ENCODE data around the gene BAIAP2L1.

BAIAP2L1 gene

DNA sequence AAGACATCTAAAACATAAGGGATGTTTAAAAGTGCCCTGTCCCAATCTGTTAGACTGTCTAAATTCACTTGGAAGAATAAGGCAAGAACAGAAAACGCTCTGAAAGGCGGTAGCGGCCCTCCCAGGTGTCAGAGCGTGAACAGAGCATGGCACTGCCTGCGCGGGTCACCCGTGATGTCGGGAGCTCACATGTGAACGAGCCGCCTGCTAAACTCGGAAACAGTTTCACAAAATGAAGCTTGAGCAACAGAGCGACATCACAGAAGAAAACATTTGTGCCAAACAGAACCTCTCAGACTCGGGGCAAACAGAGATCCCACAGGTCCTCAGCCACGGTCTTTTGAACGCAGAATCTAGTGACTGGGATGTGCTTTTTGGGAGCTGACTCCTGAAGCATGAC, 106.6 kb downstream of the BAIAP2L1 start:
- no peak overlapping the region for H3K4me3 ChIP-seq (ENCODE audit: low read depth, low read length)
- no peak for DNase-seq (ENCODE audit: low read depth)

DNA sequence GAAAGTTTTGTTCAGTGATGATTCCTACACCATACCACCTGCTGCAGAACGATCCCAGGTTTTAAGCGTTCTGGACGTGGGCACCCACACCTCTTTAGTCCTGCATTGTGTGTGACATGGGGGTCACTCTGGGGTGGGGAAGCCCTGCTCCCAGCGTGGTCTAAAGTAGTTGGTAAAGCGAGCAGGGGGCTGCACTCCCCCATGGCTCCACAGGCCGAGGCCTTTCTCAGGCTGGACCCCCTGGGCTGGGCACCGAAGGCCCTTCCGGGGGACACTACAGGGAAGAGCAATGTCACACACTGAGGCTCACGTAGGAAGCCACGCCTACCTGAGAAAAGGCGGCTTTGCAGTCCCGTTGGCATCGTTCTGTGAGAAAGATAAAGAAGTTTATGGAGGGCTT, 107.1 kb downstream of the BAIAP2L1 start:
- TF ChIP-seq, protein P1, sequence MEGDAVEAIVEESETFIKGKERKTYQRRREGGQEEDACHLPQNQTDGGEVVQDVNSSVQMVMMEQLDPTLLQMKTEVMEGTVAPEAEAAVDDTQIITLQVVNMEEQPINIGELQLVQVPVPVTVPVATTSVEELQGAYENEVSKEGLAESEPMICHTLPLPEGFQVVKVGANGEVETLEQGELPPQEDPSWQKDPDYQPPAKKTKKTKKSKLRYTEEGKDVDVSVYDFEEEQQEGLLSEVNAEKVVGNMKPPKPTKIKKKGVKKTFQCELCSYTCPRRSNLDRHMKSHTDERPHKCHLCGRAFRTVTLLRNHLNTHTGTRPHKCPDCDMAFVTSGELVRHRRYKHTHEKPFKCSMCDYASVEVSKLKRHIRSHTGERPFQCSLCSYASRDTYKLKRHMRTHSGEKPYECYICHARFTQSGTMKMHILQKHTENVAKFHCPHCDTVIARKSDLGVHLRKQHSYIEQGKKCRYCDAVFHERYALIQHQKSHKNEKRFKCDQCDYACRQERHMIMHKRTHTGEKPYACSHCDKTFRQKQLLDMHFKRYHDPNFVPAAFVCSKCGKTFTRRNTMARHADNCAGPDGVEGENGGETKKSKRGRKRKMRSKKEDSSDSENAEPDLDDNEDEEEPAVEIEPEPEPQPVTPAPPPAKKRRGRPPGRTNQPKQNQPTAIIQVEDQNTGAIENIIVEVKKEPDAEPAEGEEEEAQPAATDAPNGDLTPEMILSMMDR (IDR thresholded peaks at IDR 0.05; ENCODE audit: insufficient read depth, low read depth, low read length, missing control alignments): no peak

More for the DNA sequence above, 106.6 kb downstream of the BAIAP2L1 start:
- TF ChIP-seq, protein P1 (IDR thresholded peaks at IDR 0.05; ENCODE audit: insufficient read depth, low read depth, low read length, missing control alignments): no peak

DNA sequence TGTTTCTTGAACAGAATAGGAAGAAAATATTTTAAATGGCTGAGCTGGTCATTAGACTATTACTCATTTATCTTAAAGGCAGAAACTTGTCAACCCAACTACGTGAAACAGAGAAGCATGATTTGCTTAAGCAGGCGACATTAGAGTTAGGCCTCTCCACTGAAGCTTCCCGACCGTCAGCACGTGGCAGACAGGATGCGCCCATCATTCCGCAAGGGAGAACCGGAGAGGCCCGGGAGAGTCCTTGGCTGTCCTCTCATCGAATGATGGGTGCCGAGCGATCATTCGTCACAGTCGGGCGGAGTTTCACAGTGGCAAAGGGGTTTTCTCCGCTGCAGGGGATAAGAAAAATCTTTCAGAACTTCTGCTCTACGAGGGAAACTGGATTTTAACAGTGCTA, 107.6 kb downstream of the BAIAP2L1 start:
- no peak for DNase-seq (ENCODE audit: low read depth)
- TF ChIP-seq, protein P1 (IDR thresholded peaks at IDR 0.05; ENCODE audit: insufficient read depth, low read depth, low read length, missing control alignments): no peak
- no peak overlapping the region for H3K4me3 ChIP-seq (ENCODE audit: low read depth, low read length)

More for the DNA sequence above, 107.1 kb downstream of the BAIAP2L1 start:
- no peak overlapping the region for H3K4me3 ChIP-seq (ENCODE audit: low read depth, low read length)
- DNase-seq (ENCODE audit: low read depth): no peak

DNA sequence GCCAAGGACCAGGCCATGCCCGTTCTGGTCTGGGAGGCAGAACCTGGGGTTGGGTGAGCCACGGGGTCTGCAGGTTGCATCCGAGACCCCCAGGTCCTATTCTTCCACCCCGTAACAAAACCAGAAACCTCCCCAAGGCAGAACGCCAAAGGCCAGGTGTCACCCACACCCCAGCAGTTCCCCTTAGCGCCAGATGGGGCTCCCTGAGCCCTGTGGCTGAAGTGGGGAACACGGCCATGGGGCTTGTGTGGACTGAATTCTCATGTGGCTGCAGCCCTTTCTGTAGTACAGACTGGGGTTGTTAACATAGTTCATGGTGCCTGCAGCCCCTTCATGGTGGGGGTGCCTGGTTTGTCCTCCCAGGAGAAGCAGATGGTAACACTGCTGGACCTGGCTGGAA, 109.2 kb downstream of the BAIAP2L1 start:
- peak; percentile 32 for DNase-seq (ENCODE audit: low read depth)
- H3K4me3 ChIP-seq (ENCODE audit: low read depth, low read length): no peak overlapping the region
- TF ChIP-seq, protein P1 (IDR thresholded peaks at IDR 0.05; ENCODE audit: insufficient read depth, low read depth, low read length, missing control alignments): peak; percentile 43

DNA sequence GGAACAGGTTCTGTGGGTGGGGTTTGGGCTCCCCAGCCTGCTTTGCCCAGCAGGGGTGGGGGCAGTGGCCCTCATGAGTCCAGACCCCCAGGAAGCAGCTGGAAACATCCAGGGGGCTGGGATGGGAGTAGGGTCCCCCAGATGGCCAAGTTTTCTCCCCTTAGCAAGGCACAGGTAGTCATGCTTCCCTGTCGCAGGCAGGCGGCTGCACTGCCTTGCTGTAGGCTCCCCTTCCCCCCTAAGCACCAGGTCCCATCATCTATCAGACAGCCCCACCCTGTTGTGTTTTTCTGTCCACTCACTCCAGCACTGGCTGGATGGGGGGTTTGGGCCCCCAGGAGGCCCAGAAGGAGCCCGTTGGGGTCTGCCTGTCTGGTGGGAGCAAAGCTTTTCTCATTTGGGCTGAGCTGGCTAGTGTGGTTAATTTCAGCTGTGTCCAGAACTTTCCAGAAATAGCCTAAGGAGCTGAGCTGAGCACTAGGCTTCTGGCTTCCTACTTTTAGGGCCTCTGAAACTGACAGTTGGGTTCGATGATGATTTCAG, 111.5 kb downstream of the BAIAP2L1 start:
- TF ChIP-seq, protein P1 (IDR thresholded peaks at IDR 0.05; ENCODE audit: insufficient read depth, low read depth, low read length, missing control alignments): no peak
- DNase-seq (ENCODE audit: low read depth): no peak
- H3K4me3 ChIP-seq (ENCODE audit: low read depth, low read length): no peak overlapping the region

DNA sequence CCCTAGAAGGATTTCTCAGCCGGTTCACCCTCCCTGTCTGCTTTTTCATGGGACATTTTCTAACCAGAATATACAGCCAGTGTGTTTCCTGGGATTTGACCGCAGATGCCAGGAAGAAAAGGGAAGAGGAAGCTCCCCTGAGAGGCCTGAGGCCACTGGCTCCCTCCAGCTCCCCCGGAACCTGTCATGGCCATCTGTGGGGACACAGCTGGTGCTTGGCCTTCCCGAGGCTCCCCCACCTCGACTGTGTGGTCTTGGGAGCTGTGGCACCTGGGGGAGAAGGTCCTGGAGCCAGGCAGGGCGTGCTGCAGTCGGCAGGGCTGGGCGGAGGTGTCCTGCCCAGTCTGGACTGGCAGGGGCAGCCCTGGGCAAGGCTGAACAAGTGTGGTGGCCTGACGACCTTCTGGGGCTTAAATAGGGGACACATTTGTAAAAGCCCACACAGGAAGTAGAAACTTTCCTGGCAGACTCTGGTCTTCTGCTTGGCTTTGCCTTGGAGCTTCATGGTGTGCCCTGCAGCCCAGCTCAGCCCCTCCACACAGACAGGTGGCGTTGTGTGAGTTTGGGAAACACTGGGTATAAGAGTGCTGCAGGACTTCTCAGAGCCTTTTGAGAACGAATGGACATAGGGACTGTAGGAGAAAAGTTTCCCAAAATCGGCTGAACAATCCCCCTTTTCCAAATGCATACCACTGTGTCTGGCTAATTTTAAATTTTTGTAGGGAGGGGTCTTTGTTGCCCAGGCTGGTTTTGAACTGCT, 112.6 kb downstream of the BAIAP2L1 start:
- TF ChIP-seq, protein P1 (IDR thresholded peaks at IDR 0.05; ENCODE audit: insufficient read depth, low read depth, low read length, missing control alignments): no peak

More for the DNA sequence above, 112.6 kb downstream of the BAIAP2L1 start:
- no peak overlapping the region for H3K4me3 ChIP-seq (ENCODE audit: low read depth, low read length)
- no peak for DNase-seq (ENCODE audit: low read depth)
